HL-60 (cell line): ENCODE results near the gene PPM1E.

Experiments used
- GABPA ChIP-seq: IDR thresholded peaks from 2 replicates; pipeline ENCODE4 v1.6.1; 2012; ENCODE audit warnings: low read depth
- POLR2AphosphoS5 ChIP-seq: IDR thresholded peaks from 2 replicates; pipeline ENCODE4 v1.6.1; 2012; ENCODE audit warnings: low read depth
- TF ChIP-seq, protein P1 (sequence below): IDR thresholded peaks from one replicate; pipeline ENCODE4 v1.5.1; 2011; ENCODE audit warnings: low read length, control low read depth, inconsistent platforms; ENCODE audit not compliant: insufficient read depth

DNA sequence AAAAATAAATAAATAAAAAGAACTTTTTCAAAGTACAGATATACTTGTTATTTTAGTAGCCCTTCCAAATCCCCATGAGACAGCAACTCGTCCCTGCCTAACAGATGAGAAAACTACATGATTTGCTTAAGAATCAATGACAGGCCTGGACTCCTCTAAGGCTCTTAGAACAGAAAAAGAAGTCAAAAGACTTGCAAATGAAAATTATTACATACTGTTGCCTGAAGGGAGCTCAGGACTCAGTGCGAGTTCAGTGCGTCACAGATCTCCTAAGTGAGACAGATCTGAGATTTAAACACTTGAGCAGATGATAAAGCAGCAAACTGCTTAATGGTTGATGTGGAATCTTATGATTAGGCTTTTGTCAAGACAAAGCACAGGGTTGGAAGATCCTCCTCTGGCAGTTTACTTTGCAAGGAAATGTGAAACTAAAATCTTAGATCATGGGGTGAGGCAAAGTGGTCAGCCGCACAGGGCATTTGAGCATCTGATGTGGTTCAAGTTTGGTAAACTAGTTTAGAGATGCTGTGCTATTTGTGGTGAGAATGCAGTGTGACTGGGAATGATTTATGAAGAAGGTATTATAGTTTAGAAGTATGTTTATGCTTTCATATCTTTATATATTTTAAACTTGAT lies 212.9 kb downstream of the PPM1E start:
- TF ChIP-seq, protein P1, sequence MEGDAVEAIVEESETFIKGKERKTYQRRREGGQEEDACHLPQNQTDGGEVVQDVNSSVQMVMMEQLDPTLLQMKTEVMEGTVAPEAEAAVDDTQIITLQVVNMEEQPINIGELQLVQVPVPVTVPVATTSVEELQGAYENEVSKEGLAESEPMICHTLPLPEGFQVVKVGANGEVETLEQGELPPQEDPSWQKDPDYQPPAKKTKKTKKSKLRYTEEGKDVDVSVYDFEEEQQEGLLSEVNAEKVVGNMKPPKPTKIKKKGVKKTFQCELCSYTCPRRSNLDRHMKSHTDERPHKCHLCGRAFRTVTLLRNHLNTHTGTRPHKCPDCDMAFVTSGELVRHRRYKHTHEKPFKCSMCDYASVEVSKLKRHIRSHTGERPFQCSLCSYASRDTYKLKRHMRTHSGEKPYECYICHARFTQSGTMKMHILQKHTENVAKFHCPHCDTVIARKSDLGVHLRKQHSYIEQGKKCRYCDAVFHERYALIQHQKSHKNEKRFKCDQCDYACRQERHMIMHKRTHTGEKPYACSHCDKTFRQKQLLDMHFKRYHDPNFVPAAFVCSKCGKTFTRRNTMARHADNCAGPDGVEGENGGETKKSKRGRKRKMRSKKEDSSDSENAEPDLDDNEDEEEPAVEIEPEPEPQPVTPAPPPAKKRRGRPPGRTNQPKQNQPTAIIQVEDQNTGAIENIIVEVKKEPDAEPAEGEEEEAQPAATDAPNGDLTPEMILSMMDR = no peak
- no peak for TF ChIP-seq POLR2AphosphoS5
- no peak for TF ChIP-seq GABPA
